ENCODE data around the gene SSH3.

DNA sequence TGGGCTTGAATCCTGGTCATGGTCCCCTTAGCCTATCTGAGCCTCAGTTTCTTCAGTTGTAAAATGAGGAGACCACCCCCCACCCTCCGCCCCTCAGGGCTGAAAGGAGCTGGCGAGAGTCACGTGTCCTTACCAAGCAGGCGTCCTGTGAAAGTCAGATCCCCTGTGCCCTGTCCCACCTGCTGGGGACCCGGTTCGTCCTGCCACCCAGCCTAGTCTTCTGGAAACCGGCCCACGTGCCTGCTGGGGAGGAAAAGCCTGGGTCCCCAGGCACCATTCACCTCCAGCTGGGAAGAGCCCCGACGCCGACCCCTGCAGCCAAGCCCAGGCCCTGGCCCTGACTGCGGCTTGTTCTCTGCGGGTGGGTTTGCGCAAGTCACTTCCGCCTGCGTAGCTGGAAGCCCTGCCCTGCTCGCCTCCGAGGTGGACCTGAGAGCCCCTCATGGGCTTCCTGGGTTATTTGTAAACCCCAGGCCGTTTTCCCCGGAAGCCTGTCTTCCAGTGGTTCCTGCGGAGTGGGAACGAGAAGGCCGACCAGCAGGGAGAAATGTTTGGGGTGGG is 679 bp upstream of the SSH3 start:
- no peak for TF ChIP-seq EP300 (IDR thresholded peaks at IDR 0.05)
- TF ChIP-seq, protein P1, sequence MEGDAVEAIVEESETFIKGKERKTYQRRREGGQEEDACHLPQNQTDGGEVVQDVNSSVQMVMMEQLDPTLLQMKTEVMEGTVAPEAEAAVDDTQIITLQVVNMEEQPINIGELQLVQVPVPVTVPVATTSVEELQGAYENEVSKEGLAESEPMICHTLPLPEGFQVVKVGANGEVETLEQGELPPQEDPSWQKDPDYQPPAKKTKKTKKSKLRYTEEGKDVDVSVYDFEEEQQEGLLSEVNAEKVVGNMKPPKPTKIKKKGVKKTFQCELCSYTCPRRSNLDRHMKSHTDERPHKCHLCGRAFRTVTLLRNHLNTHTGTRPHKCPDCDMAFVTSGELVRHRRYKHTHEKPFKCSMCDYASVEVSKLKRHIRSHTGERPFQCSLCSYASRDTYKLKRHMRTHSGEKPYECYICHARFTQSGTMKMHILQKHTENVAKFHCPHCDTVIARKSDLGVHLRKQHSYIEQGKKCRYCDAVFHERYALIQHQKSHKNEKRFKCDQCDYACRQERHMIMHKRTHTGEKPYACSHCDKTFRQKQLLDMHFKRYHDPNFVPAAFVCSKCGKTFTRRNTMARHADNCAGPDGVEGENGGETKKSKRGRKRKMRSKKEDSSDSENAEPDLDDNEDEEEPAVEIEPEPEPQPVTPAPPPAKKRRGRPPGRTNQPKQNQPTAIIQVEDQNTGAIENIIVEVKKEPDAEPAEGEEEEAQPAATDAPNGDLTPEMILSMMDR (IDR thresholded peaks at IDR 0.05), result no peak
